Liver (tissue), 9 donors: ENCODE results near the gene MTURN. TPM values are rescaled to one million over a fixed set of nuclear protein-coding genes. Genes with fewer than 3 reads are reported as not detected.

Experiments used
- DNase-seq: peaks from one replicate; pipeline ENCODE4 v3.0.0-alpha.2; 2017; ENCODE audit warnings: low spot score
- H3K27ac ChIP-seq, 2 donors: one replicate each; pipeline ENCODE4 v1.7.0; 2013; ENCODE audit warnings: inconsistent platforms in 2 of 2, low read length in 2 of 2, control low read depth in 1 of 2, low read depth in 1 of 2, mild to moderate bottlenecking in 1 of 2
- H3K27me3 ChIP-seq, 4 donors: one replicate each; pipeline versions ENCODE4 v1.6.1 to v1.7.0; 2013; ENCODE audit warnings: low read length in 3 of 4, inconsistent platforms in 1 of 4, mild to moderate bottlenecking in 1 of 4, moderate library complexity in 1 of 4; ENCODE audit not compliant: control insufficient read depth in 4 of 4, insufficient read depth in 4 of 4
- H3K36me3 ChIP-seq, 4 donors: one replicate each; pipeline versions ENCODE4 v1.6.1 to v1.7.0; 2013; ENCODE audit warnings: low read length in 3 of 4, mild to moderate bottlenecking in 3 of 4, low read depth in 1 of 4, moderate library complexity in 1 of 4; ENCODE audit not compliant: control insufficient read depth in 4 of 4, insufficient read depth in 3 of 4
- H3K4me1 ChIP-seq, 4 donors: one replicate each; pipeline versions ENCODE4 v1.6.1 to v1.7.0; 2013; ENCODE audit warnings: low read length in 3 of 4, mild to moderate bottlenecking in 3 of 4, moderate library complexity in 1 of 4; ENCODE audit not compliant: control insufficient read depth in 4 of 4, insufficient read depth in 4 of 4
- H3K4me3 ChIP-seq, 3 donors: one replicate each; pipeline versions ENCODE4 v1.6.1 to v1.7.0; 2013; ENCODE audit warnings: low read length in 3 of 3, control low read depth in 1 of 3, low read depth in 1 of 3, mild to moderate bottlenecking in 1 of 3
- H3K9ac ChIP-seq, 2 donors: one replicate each; pipeline ENCODE4 v1.7.0; 2013; ENCODE audit warnings: low read length in 2 of 2, mild to moderate bottlenecking in 2 of 2, moderate library complexity in 2 of 2, control low read depth in 1 of 2, low read depth in 1 of 2
- H3K9me3 ChIP-seq, 4 donors: one replicate each; pipeline versions ENCODE4 v1.6.1 to v1.7.0; 2013; ENCODE audit warnings: low read length in 3 of 4; ENCODE audit not compliant: control insufficient read depth in 4 of 4
- EGR1 ChIP-seq, 2 donors: IDR thresholded peaks; 2 replicates each; pipeline ENCODE4 v1.6.1; 2016 to 2018; ENCODE audit warnings: antibody characterized with exemption in 2 of 2, low read depth in 2 of 2
- FOXA1 ChIP-seq: IDR thresholded peaks from 2 replicates; pipeline ENCODE4 v1.6.1; 2016; ENCODE audit warnings: antibody characterized with exemption
- FOXA2 ChIP-seq: IDR thresholded peaks from 2 replicates; pipeline ENCODE4 v1.6.1; 2016; ENCODE audit warnings: antibody characterized with exemption
- GABPA ChIP-seq, 2 donors: IDR thresholded peaks in 1 of 2; conservative IDR thresholded peaks in 1 of 2; 2 replicates each; pipeline ENCODE4 v1.6.1; 2016; ENCODE audit warnings: antibody characterized with exemption in 2 of 2, mild to moderate bottlenecking in 1 of 2, moderate library complexity in 1 of 2
- HNF4A ChIP-seq, 2 donors: conservative IDR thresholded peaks; 2 replicates each; pipeline ENCODE4 v1.6.1; 2016; ENCODE audit warnings: antibody characterized with exemption in 2 of 2, mild to moderate bottlenecking in 2 of 2
- HNF4G ChIP-seq: IDR thresholded peaks from 2 replicates; pipeline ENCODE4 v1.6.1; 2016; ENCODE audit warnings: antibody characterized with exemption
- JUND ChIP-seq, 2 donors: IDR thresholded peaks; 2 replicates each; pipeline ENCODE4 v1.6.1; 2016; ENCODE audit warnings: antibody characterized with exemption in 2 of 2
- NR2F2 ChIP-seq: IDR thresholded peaks from 2 replicates; pipeline ENCODE4 v1.6.1; 2016; ENCODE audit warnings: antibody characterized with exemption
- RXRA ChIP-seq, 2 donors: IDR thresholded peaks; 2 replicates each; pipeline ENCODE4 v1.6.1; 2017 to 2018; ENCODE audit warnings: antibody characterized with exemption in 2 of 2, mild to moderate bottlenecking in 1 of 2
- SP1 ChIP-seq: IDR thresholded peaks from 2 replicates; pipeline ENCODE4 v1.6.1; 2018; ENCODE audit warnings: antibody characterized with exemption, mild to moderate bottlenecking
- YY1 ChIP-seq: IDR thresholded peaks from 2 replicates; pipeline ENCODE4 v1.6.1; 2016; ENCODE audit warnings: antibody characterized with exemption, mild to moderate bottlenecking
- WGBS: extraction: QIAGEN DNeasy Blood & Tissue Kit; methylation state at CpG from one replicate; pipeline ENCODE4 v1.1.7; 2013; 5-methylcytosine and 5-hydroxymethylcytosine counted together
- polyA plus RNA-seq, 2 donors: library from polyadenylated mRNA; stranded (reverse) in 1 of 2; unstranded in 1 of 2; fragments of 200-250 nt in 1 of 2; fragments of >200 nt in 1 of 2; fragmentation: Nextera tagmentation in 1 of 2; extraction: Ambion mirVana in 1 of 2; gene quantifications; one replicate each; pipeline versions ENCODE4 v1.2.1 to v1.2.3, GENCODE V29; 2013 to 2015
- total RNA-seq, 2 donors: library from RNA; depleted of rRNA; stranded (reverse); fragments of >200 nt; gene quantifications; one replicate each; pipeline ENCODE4 v1.2.3, GENCODE V29; 2014
- TF ChIP-seq, protein P1 (sequence below): IDR thresholded peaks from 2 replicates; pipeline ENCODE4 v1.6.1; 2016; ENCODE audit warnings: antibody characterized with exemption
- TF ChIP-seq, protein P2 (sequence below): IDR thresholded peaks from 2 replicates; pipeline ENCODE4 v1.6.1; 2016; ENCODE audit warnings: antibody characterized with exemption
- TF ChIP-seq, protein P3 (sequence below): IDR thresholded peaks from 2 replicates; pipeline ENCODE4 v1.6.1; 2016; ENCODE audit warnings: antibody characterized with exemption, mild to moderate bottlenecking
- TF ChIP-seq, protein P4 (sequence below): fragments of 150-350 bp; IDR thresholded peaks from 2 replicates; pipeline ENCODE4 v1.5.1; 2017; ENCODE audit warnings: improper control_type of control experiment, low read depth, low read length; ENCODE audit not compliant: missing input control
- donor health status: healthy.
- donor health status: healthy.
- donor health status: healthy.
- donor health status: healthy.
- donor health status: healthy.

Gene MTURN
- total and polyA plus RNA-seq, 4 donors = 2.4 to 14.4 (median 6.1) TPM

DNA sequence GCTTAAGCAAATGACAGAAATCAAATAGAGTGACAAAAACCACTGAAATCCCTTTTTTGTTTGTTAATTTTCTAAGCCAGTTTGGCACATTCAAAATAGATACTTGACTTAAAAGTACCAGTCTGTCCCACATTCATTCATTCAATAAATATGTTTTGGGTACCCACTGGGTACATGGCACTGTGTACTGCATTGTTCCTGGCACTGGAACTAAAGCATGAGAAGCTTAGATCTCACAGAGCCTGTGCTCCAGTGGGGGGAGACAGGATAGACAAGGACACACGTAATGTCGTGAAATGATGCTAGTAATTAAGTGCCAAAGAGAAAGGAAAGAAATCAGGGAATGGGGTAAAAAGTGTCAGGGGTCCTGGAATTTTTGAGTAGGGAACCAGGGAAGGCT, 13.0 kb downstream of the MTURN start:
- Histone ChIP-seq H3K27me3 (no peaks in the 10 kb centered on the region), H3K36me3 (no peaks in the 10 kb centered on the region), H3K4me1 (no peaks in the 10 kb centered on the region), H3K9ac (no peak overlapping the region), H3K9me3 (no peaks in the 10 kb centered on the region), H3K27ac (no peak overlapping the region), H3K4me3 (no peak overlapping the region)
- TF ChIP-seq HNF4G (no peak), FOXA1 (no peak), EGR1 (IDR thresholded peaks at IDR 0.05; ENCODE audit: low read depth in 2 of 2) (no peak), NR2F2 (no peak), SP1 (no peak), HNF4A (conservative IDR thresholded peaks at IDR 0.05) (no peak), RXRA (IDR thresholded peaks at IDR 0.05) (no peak)
- TF ChIP-seq, protein P1, sequence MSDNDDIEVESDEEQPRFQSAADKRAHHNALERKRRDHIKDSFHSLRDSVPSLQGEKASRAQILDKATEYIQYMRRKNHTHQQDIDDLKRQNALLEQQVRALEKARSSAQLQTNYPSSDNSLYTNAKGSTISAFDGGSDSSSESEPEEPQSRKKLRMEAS = no peak
- TF ChIP-seq, protein P2, sequence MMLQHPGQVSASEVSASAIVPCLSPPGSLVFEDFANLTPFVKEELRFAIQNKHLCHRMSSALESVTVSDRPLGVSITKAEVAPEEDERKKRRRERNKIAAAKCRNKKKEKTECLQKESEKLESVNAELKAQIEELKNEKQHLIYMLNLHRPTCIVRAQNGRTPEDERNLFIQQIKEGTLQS = no peak
- TF ChIP-seq, protein P3, sequence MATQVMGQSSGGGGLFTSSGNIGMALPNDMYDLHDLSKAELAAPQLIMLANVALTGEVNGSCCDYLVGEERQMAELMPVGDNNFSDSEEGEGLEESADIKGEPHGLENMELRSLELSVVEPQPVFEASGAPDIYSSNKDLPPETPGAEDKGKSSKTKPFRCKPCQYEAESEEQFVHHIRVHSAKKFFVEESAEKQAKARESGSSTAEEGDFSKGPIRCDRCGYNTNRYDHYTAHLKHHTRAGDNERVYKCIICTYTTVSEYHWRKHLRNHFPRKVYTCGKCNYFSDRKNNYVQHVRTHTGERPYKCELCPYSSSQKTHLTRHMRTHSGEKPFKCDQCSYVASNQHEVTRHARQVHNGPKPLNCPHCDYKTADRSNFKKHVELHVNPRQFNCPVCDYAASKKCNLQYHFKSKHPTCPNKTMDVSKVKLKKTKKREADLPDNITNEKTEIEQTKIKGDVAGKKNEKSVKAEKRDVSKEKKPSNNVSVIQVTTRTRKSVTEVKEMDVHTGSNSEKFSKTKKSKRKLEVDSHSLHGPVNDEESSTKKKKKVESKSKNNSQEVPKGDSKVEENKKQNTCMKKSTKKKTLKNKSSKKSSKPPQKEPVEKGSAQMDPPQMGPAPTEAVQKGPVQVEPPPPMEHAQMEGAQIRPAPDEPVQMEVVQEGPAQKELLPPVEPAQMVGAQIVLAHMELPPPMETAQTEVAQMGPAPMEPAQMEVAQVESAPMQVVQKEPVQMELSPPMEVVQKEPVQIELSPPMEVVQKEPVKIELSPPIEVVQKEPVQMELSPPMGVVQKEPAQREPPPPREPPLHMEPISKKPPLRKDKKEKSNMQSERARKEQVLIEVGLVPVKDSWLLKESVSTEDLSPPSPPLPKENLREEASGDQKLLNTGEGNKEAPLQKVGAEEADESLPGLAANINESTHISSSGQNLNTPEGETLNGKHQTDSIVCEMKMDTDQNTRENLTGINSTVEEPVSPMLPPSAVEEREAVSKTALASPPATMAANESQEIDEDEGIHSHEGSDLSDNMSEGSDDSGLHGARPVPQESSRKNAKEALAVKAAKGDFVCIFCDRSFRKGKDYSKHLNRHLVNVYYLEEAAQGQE = no peak
- 95% methylated on average over 2 of the region's 2 CpGs for WGBS
- no peak for DNase-seq

DNA sequence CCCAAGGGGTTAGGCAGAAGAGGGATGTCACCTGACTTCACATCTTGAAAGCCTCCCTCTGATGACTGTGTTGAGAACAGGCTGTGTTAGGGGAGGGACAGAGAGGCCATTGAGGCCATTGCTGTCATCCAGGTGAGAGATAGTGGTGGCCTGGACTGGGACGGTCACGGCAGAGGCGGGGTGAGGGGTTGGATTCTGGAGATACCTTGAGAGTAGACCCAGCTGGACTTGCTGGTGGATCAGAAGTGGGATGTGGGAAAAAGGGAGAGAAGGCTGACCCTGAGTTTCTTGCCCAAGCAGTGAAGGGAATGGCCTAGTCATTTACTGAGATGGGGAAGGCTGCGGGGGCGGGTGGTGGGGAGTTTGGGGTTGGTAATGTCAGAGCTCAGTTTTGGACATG, 13.6 kb downstream of the MTURN start:
- Histone ChIP-seq H3K9ac (no peak overlapping the region), H3K27me3 (no peaks in the 10 kb centered on the region), H3K36me3 (no peaks in the 10 kb centered on the region), H3K4me1 (no peaks in the 10 kb centered on the region), H3K4me3 (no peak overlapping the region), H3K9me3 (no peaks in the 10 kb centered on the region), H3K27ac (no peak overlapping the region)
- TF ChIP-seq HNF4A (conservative IDR thresholded peaks at IDR 0.05) = no peak
- 96% methylated on average over 5 of the region's 5 CpGs for WGBS
- no peak for DNase-seq

DNA sequence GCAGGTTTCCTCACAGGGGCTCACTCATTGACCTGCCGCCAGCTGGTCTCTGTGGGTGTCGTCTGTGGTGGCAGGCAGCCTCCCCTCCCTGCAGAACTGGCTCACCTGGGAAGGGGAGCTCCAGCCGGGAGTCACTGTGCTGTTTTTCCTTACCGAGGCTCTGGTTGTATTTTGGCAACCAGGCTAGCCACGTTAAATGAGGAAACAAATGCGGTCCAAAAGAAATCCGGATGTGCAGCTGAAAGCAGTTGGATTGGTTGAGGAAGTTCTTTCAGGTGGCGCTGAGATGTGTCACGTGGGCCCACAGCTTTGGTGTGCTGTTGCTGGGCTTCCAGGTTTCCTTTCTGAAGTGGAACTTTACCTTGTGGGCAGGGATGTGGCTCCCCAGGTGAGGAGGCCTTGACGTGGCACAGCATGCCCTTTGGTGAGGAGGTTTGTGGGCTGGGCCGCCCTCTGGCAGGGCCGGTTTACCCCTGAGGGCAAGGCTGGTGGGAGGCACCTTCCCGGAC, 14.2 kb downstream of the MTURN start:
- H3K27ac ChIP-seq = no peak overlapping the region
- no peak for DNase-seq

More for the DNA sequence above, 14.2 kb downstream of the MTURN start:
- WGBS = 76% methylated on average over 13 of the region's 13 CpGs
- TF ChIP-seq SP1 (no peak), GABPA (IDR thresholded peaks at IDR 0.05 in 1 of 2, conservative IDR thresholded peaks at IDR 0.05 in 1 of 2) (no peak), HNF4A (conservative IDR thresholded peaks at IDR 0.05) (no peak), FOXA1 (no peak), JUND (IDR thresholded peaks at IDR 0.05) (no peak), RXRA (IDR thresholded peaks at IDR 0.05) (no peak), HNF4G (no peak), YY1 (no peak), EGR1 (IDR thresholded peaks at IDR 0.05; ENCODE audit: low read depth in 2 of 2) (no peak), FOXA2 (no peak)
- TF ChIP-seq, protein P3 = no peak
- TF ChIP-seq, protein P2 = no peak
- TF ChIP-seq, protein P1 = no peak
- TF ChIP-seq, protein P4, sequence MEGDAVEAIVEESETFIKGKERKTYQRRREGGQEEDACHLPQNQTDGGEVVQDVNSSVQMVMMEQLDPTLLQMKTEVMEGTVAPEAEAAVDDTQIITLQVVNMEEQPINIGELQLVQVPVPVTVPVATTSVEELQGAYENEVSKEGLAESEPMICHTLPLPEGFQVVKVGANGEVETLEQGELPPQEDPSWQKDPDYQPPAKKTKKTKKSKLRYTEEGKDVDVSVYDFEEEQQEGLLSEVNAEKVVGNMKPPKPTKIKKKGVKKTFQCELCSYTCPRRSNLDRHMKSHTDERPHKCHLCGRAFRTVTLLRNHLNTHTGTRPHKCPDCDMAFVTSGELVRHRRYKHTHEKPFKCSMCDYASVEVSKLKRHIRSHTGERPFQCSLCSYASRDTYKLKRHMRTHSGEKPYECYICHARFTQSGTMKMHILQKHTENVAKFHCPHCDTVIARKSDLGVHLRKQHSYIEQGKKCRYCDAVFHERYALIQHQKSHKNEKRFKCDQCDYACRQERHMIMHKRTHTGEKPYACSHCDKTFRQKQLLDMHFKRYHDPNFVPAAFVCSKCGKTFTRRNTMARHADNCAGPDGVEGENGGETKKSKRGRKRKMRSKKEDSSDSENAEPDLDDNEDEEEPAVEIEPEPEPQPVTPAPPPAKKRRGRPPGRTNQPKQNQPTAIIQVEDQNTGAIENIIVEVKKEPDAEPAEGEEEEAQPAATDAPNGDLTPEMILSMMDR = no peak
- Histone ChIP-seq H3K4me3 (no peak overlapping the region), H3K27me3 (no peaks in the 10 kb centered on the region), H3K9me3 (no peaks in the 10 kb centered on the region), H3K9ac (no peak overlapping the region), H3K4me1 (no peaks in the 10 kb centered on the region), H3K36me3 (no peaks in the 10 kb centered on the region)
